ENCODE results near the gene MAGI1.

The MAGI1 gene

DNA sequence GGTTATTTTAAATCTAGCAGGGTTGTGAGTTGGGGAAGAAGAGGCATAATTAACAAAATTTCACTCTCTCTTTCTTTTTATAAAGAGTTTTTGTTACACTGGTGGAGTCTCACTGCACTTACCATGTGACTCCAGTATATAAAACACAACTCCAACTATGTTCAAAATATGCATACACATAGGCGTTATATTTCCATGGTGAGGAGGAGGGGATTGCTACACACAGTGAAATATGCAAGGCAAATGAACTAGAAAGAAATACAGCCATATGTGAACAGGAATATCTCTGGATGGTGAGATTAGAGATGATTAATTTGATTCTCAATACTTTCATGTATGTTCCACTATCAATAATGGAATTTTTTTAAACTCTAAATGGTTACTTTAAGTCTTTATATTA, 385.0 kb downstream of the MAGI1 start:
- DNase-seq (ENCODE audit: low read depth in 1 of 2, low spot score in 1 of 2) = no peak
- Histone ChIP-seq H3K27me3 (ENCODE audit: insufficient read depth, poor library complexity, severe bottlenecking) (no peaks in the 10 kb centered on the region), H3K4me3 (replicated peaks; ENCODE audit: insufficient read depth, low read length) (no peak overlapping the region), H3K27ac (replicated peaks) (no peak overlapping the region)
- TF ChIP-seq SPI1 (IDR thresholded peaks at IDR 0.05; ENCODE audit: borderline replicate concordance, low read depth) = no peak
- TF ChIP-seq GABPA (IDR thresholded peaks at IDR 0.05; ENCODE audit: low read depth) = no peak
- TF ChIP-seq POLR2AphosphoS5 (IDR thresholded peaks at IDR 0.05; ENCODE audit: low read depth) = no peak

GRCh38 chr3:65650247-65650646, 388.5 kb downstream of the MAGI1 start:
- DNase-seq (ENCODE audit: low read depth in 1 of 2, low spot score in 1 of 2) = no peak
- no peaks in the 10 kb centered on the region for H3K27me3 ChIP-seq (ENCODE audit: insufficient read depth, poor library complexity, severe bottlenecking)
- no peak overlapping the region for H3K4me3 ChIP-seq (replicated peaks; ENCODE audit: insufficient read depth, low read length)
- TF ChIP-seq, protein P1, sequence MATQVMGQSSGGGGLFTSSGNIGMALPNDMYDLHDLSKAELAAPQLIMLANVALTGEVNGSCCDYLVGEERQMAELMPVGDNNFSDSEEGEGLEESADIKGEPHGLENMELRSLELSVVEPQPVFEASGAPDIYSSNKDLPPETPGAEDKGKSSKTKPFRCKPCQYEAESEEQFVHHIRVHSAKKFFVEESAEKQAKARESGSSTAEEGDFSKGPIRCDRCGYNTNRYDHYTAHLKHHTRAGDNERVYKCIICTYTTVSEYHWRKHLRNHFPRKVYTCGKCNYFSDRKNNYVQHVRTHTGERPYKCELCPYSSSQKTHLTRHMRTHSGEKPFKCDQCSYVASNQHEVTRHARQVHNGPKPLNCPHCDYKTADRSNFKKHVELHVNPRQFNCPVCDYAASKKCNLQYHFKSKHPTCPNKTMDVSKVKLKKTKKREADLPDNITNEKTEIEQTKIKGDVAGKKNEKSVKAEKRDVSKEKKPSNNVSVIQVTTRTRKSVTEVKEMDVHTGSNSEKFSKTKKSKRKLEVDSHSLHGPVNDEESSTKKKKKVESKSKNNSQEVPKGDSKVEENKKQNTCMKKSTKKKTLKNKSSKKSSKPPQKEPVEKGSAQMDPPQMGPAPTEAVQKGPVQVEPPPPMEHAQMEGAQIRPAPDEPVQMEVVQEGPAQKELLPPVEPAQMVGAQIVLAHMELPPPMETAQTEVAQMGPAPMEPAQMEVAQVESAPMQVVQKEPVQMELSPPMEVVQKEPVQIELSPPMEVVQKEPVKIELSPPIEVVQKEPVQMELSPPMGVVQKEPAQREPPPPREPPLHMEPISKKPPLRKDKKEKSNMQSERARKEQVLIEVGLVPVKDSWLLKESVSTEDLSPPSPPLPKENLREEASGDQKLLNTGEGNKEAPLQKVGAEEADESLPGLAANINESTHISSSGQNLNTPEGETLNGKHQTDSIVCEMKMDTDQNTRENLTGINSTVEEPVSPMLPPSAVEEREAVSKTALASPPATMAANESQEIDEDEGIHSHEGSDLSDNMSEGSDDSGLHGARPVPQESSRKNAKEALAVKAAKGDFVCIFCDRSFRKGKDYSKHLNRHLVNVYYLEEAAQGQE (IDR thresholded peaks at IDR 0.05; ENCODE audit: insufficient replicate concordance, low read depth) = no peak
- TF ChIP-seq GABPA (IDR thresholded peaks at IDR 0.05; ENCODE audit: low read depth) (no peak), POLR2AphosphoS5 (IDR thresholded peaks at IDR 0.05; ENCODE audit: low read depth) (no peak), CTCF (IDR thresholded peaks at IDR 0.05; ENCODE audit: insufficient read depth, low read length) (no peak), SPI1 (IDR thresholded peaks at IDR 0.05; ENCODE audit: borderline replicate concordance, low read depth) (no peak)
- H3K27ac ChIP-seq (replicated peaks) = no peak overlapping the region

- TF ChIP-seq, protein P1 (IDR thresholded peaks at IDR 0.05; ENCODE audit: insufficient replicate concordance, low read depth) = no peak
- TF ChIP-seq POLR2AphosphoS5 (IDR thresholded peaks at IDR 0.05; ENCODE audit: low read depth) = no peak
- TF ChIP-seq CTCF (IDR thresholded peaks at IDR 0.05; ENCODE audit: insufficient read depth, low read length) = no peak
- no peak for TF ChIP-seq SPI1 (IDR thresholded peaks at IDR 0.05; ENCODE audit: borderline replicate concordance, low read depth)
- no peak for TF ChIP-seq GABPA (IDR thresholded peaks at IDR 0.05; ENCODE audit: low read depth)
- DNase-seq (ENCODE audit: low read depth in 1 of 2, low spot score in 1 of 2) = no peak
- Histone ChIP-seq H3K27me3 (ENCODE audit: insufficient read depth, poor library complexity, severe bottlenecking) (no peaks in the 10 kb centered on the region), H3K27ac (replicated peaks) (no peak overlapping the region), H3K4me3 (replicated peaks; ENCODE audit: insufficient read depth, low read length) (no peak overlapping the region)
Measured at GRCh38 chr3:65647369-65647768, 391.3 kb downstream of the MAGI1 start.

DNA sequence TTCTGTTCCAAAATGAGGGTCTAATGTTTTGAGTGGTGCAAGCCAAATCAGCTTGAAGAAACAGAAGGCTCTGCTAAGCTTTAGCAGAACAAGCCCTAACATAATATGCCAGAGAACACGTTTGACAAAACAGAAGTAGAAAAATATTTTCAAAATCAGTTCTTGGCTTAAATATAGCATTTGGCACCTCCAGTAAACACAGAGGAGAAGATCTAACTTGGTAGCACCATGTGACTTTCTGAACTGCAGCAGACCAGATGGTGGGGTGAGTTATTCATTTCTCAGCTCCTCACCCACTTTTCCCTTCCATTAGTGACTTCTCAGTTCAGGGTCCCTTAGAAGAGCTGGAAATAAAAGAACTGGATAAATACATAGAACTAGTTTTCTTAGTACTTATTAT, 395.8 kb downstream of the MAGI1 start:
- TF ChIP-seq POLR2AphosphoS5 (IDR thresholded peaks at IDR 0.05; ENCODE audit: low read depth) (no peak), GABPA (IDR thresholded peaks at IDR 0.05; ENCODE audit: low read depth) (no peak), SPI1 (IDR thresholded peaks at IDR 0.05; ENCODE audit: borderline replicate concordance, low read depth) (no peak)
- TF ChIP-seq, protein P1 (IDR thresholded peaks at IDR 0.05; ENCODE audit: insufficient replicate concordance, low read depth) = no peak
- Histone ChIP-seq H3K27ac (replicated peaks) (no peak overlapping the region), H3K4me3 (replicated peaks; ENCODE audit: insufficient read depth, low read length) (no peak overlapping the region), H3K27me3 (ENCODE audit: insufficient read depth, poor library complexity, severe bottlenecking) (no peaks in the 10 kb centered on the region)
- DNase-seq (ENCODE audit: low read depth in 1 of 2, low spot score in 1 of 2) = no peak

All from HL-60 (cell line).